Fibroblast of pulmonary artery (primary cell): ENCODE data around the gene COL18A1.

Experiments
- DNase-seq: peaks from one replicate; pipeline ENCODE4 v3.0.0-alpha.2; 2010; ENCODE audit warnings: low read depth
- H3K4me3 ChIP-seq: replicated peaks from 2 replicates; pipeline ENCODE4 v1.5.1; 2011; ENCODE audit warnings: low read depth, mild to moderate bottlenecking, control low read depth, low read length, moderate library complexity
- TF ChIP-seq, protein P1 (sequence below): IDR thresholded peaks from 2 replicates; pipeline ENCODE4 v1.5.1; 2011; ENCODE audit warnings: mild to moderate bottlenecking, control low read depth, low read length, inconsistent platforms; ENCODE audit errors: missing control alignments

Gene COL18A1

DNA sequence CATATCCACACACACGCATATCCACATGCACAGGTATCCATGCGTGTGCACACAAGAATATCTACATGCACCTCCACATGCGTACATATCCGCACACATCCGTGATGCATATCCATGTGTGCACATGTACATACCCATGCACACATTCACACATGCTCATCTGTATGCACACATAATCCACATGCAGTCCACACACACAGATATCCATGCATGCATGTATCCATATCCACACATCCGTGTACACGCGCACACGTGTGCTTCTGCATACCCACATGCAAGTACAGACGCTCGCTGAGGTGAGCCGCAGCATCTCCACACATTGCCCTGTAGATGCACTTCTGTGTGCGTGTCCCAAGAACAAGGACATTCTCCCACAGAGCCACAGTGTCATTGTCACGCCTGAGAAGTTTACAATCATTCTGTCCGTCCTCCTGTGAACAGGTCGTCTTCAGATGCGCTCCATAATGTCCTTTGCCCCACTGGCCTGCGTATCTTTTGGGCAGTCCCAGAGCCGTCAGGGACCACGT lies 43.4 kb downstream of the COL18A1 start:
- no peak overlapping the region for H3K4me3 ChIP-seq
- TF ChIP-seq, protein P1, sequence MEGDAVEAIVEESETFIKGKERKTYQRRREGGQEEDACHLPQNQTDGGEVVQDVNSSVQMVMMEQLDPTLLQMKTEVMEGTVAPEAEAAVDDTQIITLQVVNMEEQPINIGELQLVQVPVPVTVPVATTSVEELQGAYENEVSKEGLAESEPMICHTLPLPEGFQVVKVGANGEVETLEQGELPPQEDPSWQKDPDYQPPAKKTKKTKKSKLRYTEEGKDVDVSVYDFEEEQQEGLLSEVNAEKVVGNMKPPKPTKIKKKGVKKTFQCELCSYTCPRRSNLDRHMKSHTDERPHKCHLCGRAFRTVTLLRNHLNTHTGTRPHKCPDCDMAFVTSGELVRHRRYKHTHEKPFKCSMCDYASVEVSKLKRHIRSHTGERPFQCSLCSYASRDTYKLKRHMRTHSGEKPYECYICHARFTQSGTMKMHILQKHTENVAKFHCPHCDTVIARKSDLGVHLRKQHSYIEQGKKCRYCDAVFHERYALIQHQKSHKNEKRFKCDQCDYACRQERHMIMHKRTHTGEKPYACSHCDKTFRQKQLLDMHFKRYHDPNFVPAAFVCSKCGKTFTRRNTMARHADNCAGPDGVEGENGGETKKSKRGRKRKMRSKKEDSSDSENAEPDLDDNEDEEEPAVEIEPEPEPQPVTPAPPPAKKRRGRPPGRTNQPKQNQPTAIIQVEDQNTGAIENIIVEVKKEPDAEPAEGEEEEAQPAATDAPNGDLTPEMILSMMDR, result no peak
- DNase-seq, result no peak

- no peak overlapping the region for H3K4me3 ChIP-seq
- TF ChIP-seq, protein P1, result no peak
- DNase-seq, result no peak
These were observed 44.1 kb downstream of the COL18A1 start for GRCh38 chr21:45448810-45449657.

- DNase-seq, result no peak
- no peak overlapping the region for H3K4me3 ChIP-seq
- TF ChIP-seq, protein P1, result no peak
These were observed 44.9 kb downstream of the COL18A1 start for GRCh38 chr21:45449658-45450422.

DNA sequence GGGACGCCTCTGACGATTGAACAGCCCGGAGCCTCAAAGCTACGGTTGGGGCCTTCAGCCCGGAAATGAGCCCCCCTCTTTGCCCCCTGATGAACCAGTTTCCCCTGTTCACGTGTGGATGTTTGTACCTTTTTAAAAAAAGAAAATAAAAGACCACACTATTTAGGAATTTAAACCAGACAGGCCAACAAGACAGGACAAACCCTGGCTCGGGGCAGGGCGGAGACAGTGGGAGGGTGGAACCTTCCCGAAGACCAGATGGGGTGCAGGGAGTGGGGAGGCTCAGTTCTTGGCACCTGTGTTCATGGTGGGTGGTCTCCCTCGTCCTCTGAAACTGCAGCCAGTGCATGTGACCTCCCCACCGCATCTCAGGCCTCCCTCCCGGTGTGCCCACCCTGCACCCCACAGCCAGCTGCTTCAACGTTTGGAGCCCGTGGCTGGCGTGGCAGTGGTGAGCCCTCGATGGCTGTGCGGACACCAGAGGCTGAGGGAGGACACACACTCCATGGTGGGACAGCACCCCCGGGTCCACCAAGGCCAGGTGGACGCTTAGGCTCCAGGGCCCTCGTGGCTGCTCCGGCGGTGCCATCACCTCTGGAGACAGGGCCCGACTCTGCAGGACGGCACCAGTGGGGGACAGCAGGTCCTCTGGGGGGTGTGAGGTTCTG lies 45.6 kb downstream of the COL18A1 start:
- H3K4me3 ChIP-seq, result no peak overlapping the region
- DNase-seq, result no peak
- TF ChIP-seq, protein P1, result no peak

GRCh38 chr21:45451091-45451740 lies 46.3 kb downstream of the COL18A1 start:
- TF ChIP-seq, protein P1, result no peak
- DNase-seq, result no peak
- no peak overlapping the region for H3K4me3 ChIP-seq

GRCh38 chr21:45451771-45452182 lies 46.8 kb downstream of the COL18A1 start:
- H3K4me3 ChIP-seq, result no peak overlapping the region
- no peak for DNase-seq
- TF ChIP-seq, protein P1, result no peak
